ENCODE measurements around the gene BSCL2. TPM values are rescaled to one million over a fixed set of nuclear protein-coding genes. Genes with fewer than 3 reads are reported as not detected.
A peak's percentile ranks its signal among the peaks of the same experiment; 100 is the strongest.

The BSCL2 gene
- total and polyA plus RNA-seq, 8 donors = 39.9 to 109 (median 49.5) TPM

- TF ChIP-seq, protein P1, sequence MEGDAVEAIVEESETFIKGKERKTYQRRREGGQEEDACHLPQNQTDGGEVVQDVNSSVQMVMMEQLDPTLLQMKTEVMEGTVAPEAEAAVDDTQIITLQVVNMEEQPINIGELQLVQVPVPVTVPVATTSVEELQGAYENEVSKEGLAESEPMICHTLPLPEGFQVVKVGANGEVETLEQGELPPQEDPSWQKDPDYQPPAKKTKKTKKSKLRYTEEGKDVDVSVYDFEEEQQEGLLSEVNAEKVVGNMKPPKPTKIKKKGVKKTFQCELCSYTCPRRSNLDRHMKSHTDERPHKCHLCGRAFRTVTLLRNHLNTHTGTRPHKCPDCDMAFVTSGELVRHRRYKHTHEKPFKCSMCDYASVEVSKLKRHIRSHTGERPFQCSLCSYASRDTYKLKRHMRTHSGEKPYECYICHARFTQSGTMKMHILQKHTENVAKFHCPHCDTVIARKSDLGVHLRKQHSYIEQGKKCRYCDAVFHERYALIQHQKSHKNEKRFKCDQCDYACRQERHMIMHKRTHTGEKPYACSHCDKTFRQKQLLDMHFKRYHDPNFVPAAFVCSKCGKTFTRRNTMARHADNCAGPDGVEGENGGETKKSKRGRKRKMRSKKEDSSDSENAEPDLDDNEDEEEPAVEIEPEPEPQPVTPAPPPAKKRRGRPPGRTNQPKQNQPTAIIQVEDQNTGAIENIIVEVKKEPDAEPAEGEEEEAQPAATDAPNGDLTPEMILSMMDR (IDR thresholded peaks at IDR 0.05) = no peak
- Histone ChIP-seq H3K4me3 (peak overlapping the region; percentile 95 to 96), H3K27me3 (no peaks in the 10 kb centered on the region), H3K4me1 (peaks cover 28 to 57% of the 10 kb centered on the region in 2 donors), H3K36me3 (peaks cover 10 to 32% of the 10 kb centered on the region in 2 donors), H3K27ac (peak overlapping the region; percentile 94 to 98), H3K9me3 (no peaks in the 10 kb centered on the region)
- intact Hi-C loops (cut with DNase I) = no loop called here
- peak; percentile 1 for ATAC-seq
- DNase-seq = peak in 2 of 4 donors; percentile 53 to 95
These were observed 19.6 kb upstream of the BSCL2 start for GRCh38 chr11:62726915-62727164.

- Histone ChIP-seq H3K27ac (peak overlapping the region; percentile 94 to 98), H3K4me1 (peaks cover 28 to 53% of the 10 kb centered on the region in 2 donors), H3K27me3 (no peaks in the 10 kb centered on the region), H3K4me3 (peak overlapping the region; percentile 95 to 96), H3K36me3 (peaks cover 12 to 33% of the 10 kb centered on the region in 2 donors), H3K9me3 (no peaks in the 10 kb centered on the region)
- ATAC-seq (no peak), DNase-seq (no peak)
- TF ChIP-seq, protein P1 (IDR thresholded peaks at IDR 0.05) = no peak
- intact Hi-C loops (cut with DNase I) = no loop called here
These were observed 19.1 kb upstream of the BSCL2 start for GRCh38 chr11:62726156-62726914.

DNA sequence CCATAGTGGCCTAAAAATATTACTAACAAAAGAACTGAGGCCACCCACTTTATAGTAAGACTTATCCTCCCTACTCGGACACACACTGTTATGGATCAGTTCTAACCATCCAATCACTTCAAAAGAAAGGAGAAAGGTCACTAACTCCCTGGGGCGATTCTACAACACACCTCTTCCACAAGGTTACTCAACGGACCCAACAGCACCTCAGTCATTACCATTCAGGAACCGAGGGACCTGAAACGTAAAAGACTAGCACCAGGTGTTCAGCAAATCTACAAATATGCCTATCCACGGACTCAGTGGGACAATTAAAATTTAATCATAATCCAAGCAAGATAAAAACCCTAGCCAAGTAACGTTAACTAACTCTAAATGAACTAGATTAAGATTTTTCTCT lies 18.4 kb upstream of the BSCL2 start:
- H3K27ac ChIP-seq = peak overlapping the region; percentile 94 to 98
- intact Hi-C loops (cut with DNase I) = no loop called here

DNA sequence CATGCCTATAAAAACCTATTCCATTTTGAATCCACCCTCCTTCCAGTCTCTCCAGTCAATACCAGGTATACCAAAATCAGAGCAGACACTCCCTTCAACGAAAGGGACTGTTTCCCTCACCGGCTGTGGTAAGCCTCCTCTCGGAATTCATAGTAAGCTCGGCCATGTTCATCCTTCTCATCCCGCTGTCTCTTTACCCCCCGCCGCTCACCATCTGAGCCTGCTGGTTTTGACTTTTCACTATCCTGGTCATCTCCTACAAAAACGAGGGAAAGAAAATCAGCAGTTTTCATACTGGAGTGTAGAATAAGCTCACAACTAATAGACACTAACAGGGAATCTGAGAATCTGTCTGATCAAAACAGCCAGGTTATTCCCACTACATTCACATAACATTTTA lies 16.9 kb upstream of the BSCL2 start:
- intact Hi-C loops (cut with DNase I) = no loop called here
- H3K4me1 ChIP-seq = peaks cover 15 to 31% of the 10 kb centered on the region in 2 donors
- no peak for DNase-seq
- no peak for ATAC-seq
- H3K4me3 ChIP-seq = peak overlapping the region in 1 of 2 donors; percentile 95
- no peak overlapping the region for H3K27ac ChIP-seq
- TF ChIP-seq, protein P1 (IDR thresholded peaks at IDR 0.05) = no peak
- no peaks in the 10 kb centered on the region for H3K27me3 ChIP-seq
- H3K36me3 ChIP-seq = peaks cover 22 to 50% of the 10 kb centered on the region in 2 donors
- no peaks in the 10 kb centered on the region for H3K9me3 ChIP-seq

More for the DNA sequence above, 18.4 kb upstream of the BSCL2 start:
- Histone ChIP-seq H3K4me3 (peak overlapping the region; percentile 95 to 96), H3K9me3 (no peaks in the 10 kb centered on the region), H3K4me1 (peaks cover 28 to 46% of the 10 kb centered on the region in 2 donors), H3K36me3 (peaks cover 17 to 35% of the 10 kb centered on the region in 2 donors), H3K27me3 (no peaks in the 10 kb centered on the region)
- TF ChIP-seq, protein P1 (IDR thresholded peaks at IDR 0.05) = no peak
- DNase-seq (no peak), ATAC-seq (no peak)

DNA sequence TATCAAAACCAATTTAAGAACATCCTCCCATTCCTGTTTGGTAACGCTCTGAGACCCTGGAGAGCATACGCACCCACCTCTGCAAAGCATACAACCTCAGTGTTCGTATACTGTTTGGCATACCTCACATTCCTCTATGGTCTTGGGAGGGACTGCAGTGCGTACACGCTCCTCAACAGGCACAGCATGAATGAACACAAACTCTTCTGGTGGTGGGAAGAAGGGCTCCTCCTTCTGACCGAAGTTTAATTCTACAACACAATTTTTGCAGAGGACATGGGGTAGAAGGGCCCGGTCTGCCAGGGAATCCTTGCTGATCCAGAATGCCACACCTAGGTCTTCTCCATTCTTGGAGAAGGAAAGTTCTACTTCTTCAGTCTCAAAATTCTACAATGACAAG lies 14.8 kb upstream of the BSCL2 start:
- peaks cover 15 to 29% of the 10 kb centered on the region in 2 donors for H3K4me1 ChIP-seq
- TF ChIP-seq, protein P1 (IDR thresholded peaks at IDR 0.05) = no peak
- H3K9me3 ChIP-seq = no peaks in the 10 kb centered on the region
- no peaks in the 10 kb centered on the region for H3K27me3 ChIP-seq
- H3K36me3 ChIP-seq = peaks cover 22 to 72% of the 10 kb centered on the region in 2 donors
- no peak overlapping the region for H3K27ac ChIP-seq
- intact Hi-C loops (cut with DNase I) = no loop called here
- ATAC-seq = peak; percentile 25
- H3K4me3 ChIP-seq = no peak overlapping the region
- DNase-seq = no peak
